MCF 10A (cell line): Measurements from ENCODE around the gene GNG2. TPM values are rescaled to one million over a fixed set of nuclear protein-coding genes. Genes with fewer than 3 reads are reported as not detected.
"Not testable (repeated sequence)": the region's sequence is repeated elsewhere in the genome, so short reads cannot be mapped to it uniquely, and the experiment has no call there.

Source experiments
- BruUV-seq: library from RNA; stranded (reverse); fragments of 400-500 nt; replicated peaks from 2 replicates; lab custom pipeline; 2021; lab: Mats Ljungman, UMichigan
- CTCF ChIA-PET: fragments of 300-600 bp; sonication (Branson Sonifier 250); formaldehyde crosslinking; extraction: SDS; loops from one replicate; lab custom pipeline; 2021; ENCODE audit warnings: antibody characterized with exemption, inconsistent platforms; lab: Yijun Ruan, JAX
- POLR2A ChIA-PET: fragments of 300-600, 350-650 bp; sonication (Branson Sonifier 250); formaldehyde crosslinking; extraction: SDS; loops from one replicate; lab custom pipeline; 2020; ENCODE audit warnings: antibody characterized with exemption, inconsistent platforms; lab: Yijun Ruan, JAX
- DNase-seq: peaks from one replicate; pipeline ENCODE4 v3.0.0-alpha.2; 2018; ENCODE audit not compliant: unreplicated experiment
- H3K27ac Mint-ChIP-seq: one replicate; pipeline ENCODE4 v1.8.0; 2022; ENCODE audit warnings: mild to moderate bottlenecking, low read depth, mixed read lengths; ENCODE audit not compliant: unreplicated experiment
- H3K27me3 Mint-ChIP-seq: one replicate; pipeline ENCODE4 v1.8.0; 2022; ENCODE audit warnings: mixed read lengths; ENCODE audit not compliant: insufficient read depth, unreplicated experiment
- H3K36me3 Mint-ChIP-seq: one replicate; pipeline ENCODE4 v1.8.0; 2022; ENCODE audit warnings: mild to moderate bottlenecking, moderate library complexity, mixed read lengths; ENCODE audit not compliant: insufficient read depth, unreplicated experiment
- H3K4me1 Mint-ChIP-seq: one replicate; pipeline ENCODE4 v1.8.0; 2022; ENCODE audit warnings: mixed read lengths; ENCODE audit not compliant: insufficient read depth, unreplicated experiment
- H3K4me3 Mint-ChIP-seq: one replicate; pipeline ENCODE4 v1.8.0; 2022; ENCODE audit warnings: mild to moderate bottlenecking, moderate library complexity, mixed read lengths; ENCODE audit not compliant: unreplicated experiment
- H3K9me3 Mint-ChIP-seq: one replicate; pipeline ENCODE4 v1.8.0; 2022; ENCODE audit warnings: mixed read lengths; ENCODE audit not compliant: unreplicated experiment
- intact Hi-C: fragments of 100-400 bp; cut with micrococcal nuclease; formaldehyde crosslinking; loops from 2 replicates; pipeline ENCODE4 v1.14.1; 2022
- total RNA-seq: library from RNA; stranded (reverse); gene quantifications from 2 replicates; pipeline ENCODE4 v1.2.3, GENCODE V29; 2022
- TF ChIP-seq, protein P1 (sequence below): fragments of 200-600 bp; IDR thresholded peaks from one replicate; pipeline ENCODE4 v1.8.0; 2022; ENCODE audit warnings: antibody characterized with exemption, mild to moderate bottlenecking; ENCODE audit not compliant: unreplicated experiment

GNG2 gene
- total RNA-seq, 1 experiment from 2014 or later = 0.28 TPM

DNA sequence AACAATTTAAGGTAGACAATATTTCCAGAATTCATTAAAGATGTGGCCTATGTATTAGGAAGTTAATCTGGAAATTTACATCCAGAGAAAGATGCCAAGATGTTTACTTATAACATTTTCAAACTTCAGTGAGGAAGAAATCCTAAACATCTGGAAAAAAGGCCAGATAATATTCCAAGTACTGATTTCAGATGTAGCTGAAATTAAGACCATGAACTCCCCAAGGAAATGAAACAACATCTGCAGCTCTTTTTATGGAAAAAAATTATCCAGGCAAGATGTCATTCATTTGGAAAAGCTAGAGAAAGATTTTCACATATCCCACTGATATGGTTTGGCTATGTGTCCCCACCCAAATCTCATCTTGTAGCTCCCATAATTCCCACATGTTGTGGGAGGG, 35.0 kb downstream of the GNG2 start:
- CTCF ChIA-PET = interaction anchor here (0.6 to 1.0 kb wide), 2 partner anchors 9 to 64 kb away, joined by 3 to 5 read pairs; no protein-coding TSS in a partner anchor
- H3K9me3 Mint-ChIP-seq = no peaks in the 10 kb centered on the region

DNA sequence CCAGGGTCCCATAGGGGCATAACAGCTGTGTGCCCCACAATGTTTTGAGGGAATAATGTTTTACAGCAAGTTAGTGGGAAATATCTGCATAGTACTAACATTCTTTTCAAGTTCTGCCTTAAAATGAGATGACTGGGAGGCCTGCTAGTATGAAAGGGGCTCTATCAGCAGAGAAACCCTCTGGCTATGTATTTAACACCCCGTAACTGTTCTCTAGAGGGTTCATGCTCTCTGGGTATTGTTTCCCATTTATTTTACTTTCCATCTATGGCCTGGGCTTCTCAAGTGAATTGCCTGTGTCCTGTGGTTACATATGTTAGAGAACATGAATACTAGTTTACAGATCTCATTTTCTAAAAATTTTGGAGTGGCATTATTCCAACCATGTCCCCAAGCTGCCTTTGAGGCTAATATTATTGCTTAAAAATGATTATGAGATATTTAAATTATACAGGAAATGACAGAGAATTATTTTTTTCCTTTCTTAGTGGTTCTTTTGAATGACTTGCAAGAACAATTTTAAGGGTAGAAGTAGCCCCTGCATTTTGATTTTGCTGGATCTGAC, 37.5 kb downstream of the GNG2 start:
- Mint-ChIP-seq H3K4me1 (no peaks in the 10 kb centered on the region), H3K27ac (no peak overlapping the region), H3K9me3 (no peaks in the 10 kb centered on the region), H3K27me3 (no peaks in the 10 kb centered on the region), H3K36me3 (no peaks in the 10 kb centered on the region), H3K4me3 (no peak overlapping the region)
- no peak for DNase-seq
- BruUV-seq = no TSS peak
- CTCF ChIA-PET = no interaction called here
- intact Hi-C loops = no loop called here
- POLR2A ChIA-PET = no interaction called here
- TF ChIP-seq, protein P1, sequence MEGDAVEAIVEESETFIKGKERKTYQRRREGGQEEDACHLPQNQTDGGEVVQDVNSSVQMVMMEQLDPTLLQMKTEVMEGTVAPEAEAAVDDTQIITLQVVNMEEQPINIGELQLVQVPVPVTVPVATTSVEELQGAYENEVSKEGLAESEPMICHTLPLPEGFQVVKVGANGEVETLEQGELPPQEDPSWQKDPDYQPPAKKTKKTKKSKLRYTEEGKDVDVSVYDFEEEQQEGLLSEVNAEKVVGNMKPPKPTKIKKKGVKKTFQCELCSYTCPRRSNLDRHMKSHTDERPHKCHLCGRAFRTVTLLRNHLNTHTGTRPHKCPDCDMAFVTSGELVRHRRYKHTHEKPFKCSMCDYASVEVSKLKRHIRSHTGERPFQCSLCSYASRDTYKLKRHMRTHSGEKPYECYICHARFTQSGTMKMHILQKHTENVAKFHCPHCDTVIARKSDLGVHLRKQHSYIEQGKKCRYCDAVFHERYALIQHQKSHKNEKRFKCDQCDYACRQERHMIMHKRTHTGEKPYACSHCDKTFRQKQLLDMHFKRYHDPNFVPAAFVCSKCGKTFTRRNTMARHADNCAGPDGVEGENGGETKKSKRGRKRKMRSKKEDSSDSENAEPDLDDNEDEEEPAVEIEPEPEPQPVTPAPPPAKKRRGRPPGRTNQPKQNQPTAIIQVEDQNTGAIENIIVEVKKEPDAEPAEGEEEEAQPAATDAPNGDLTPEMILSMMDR = no peak

More for the DNA sequence above, 35.0 kb downstream of the GNG2 start:
- intact Hi-C loops = no loop called here
- TF ChIP-seq, protein P1 = no peak
- POLR2A ChIA-PET = interaction anchor here (0.7 to 3.0 kb wide), 3 partner anchors 9 to 464 kb away, joined by 3 to 7 read pairs (median 3); no protein-coding TSS in a partner anchor
- Mint-ChIP-seq H3K27ac (no peak overlapping the region), H3K27me3 (no peaks in the 10 kb centered on the region), H3K4me1 (no peaks in the 10 kb centered on the region), H3K4me3 (no peak overlapping the region), H3K36me3 (no peaks in the 10 kb centered on the region)
- BruUV-seq = no TSS peak
- no peak for DNase-seq

DNA sequence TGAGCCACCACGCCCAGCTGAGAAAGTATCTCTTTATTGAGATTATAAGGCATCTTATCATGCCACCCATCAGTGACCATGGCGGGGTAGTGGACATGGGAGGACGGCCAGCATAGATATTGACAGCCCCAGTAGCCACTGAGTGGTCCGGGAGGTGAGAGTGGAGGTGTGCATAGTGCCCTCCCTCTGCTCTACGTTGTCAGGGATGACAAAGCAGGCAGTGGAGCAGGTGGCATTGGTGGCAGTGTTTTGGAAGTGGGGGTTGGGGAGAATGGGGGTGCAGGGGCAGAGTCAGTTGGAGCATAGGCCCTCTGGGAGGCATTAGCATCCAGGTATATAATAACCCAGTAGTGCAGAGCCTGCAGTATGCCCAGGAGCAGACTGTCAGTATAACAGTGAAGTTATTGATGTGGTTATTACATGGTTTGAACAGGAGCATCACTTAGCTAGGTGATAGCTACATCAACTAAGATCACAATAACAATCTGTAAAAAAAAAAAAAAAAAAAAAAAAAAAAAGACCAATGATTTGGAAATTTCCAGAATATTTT, 41.1 kb downstream of the GNG2 start:
- intact Hi-C loops = no loop called here
- TF ChIP-seq, protein P1 = no peak
- no peaks in the 10 kb centered on the region for H3K36me3 Mint-ChIP-seq
- no peak overlapping the region for H3K4me3 Mint-ChIP-seq
- CTCF ChIA-PET = no interaction called here
- no peaks in the 10 kb centered on the region for H3K9me3 Mint-ChIP-seq
- no TSS peak for BruUV-seq
- H3K27ac Mint-ChIP-seq = no peak overlapping the region
- DNase-seq = no peak
- H3K4me1 Mint-ChIP-seq = peaks cover 8% of the 10 kb centered on the region
- POLR2A ChIA-PET = no interaction called here
- no peaks in the 10 kb centered on the region for H3K27me3 Mint-ChIP-seq

DNA sequence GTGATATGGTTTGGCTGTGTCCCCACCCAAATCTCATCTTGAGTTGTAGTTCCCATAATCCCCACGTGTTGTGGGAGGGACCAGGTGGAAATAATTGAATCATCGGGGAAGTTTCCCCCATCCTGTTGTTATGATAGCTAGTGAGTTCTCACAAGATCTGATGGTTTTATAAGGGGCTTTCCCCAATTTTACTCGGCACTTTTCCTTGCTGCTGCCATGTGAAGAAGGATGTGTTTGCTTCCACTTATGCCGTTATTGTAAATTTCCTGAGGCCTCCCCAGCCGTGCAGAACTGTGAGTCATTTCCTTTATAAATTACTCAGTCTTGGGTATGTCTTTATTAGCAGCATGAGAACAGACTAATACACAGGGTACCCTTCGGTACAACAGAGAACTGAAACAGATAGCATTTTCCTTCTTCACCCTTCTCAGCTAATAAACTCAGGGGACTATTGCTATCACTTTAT, 45.3 kb downstream of the GNG2 start:
- H3K27me3 Mint-ChIP-seq, H3K9me3 Mint-ChIP-seq, H3K36me3 Mint-ChIP-seq, H3K4me1 Mint-ChIP-seq, intact Hi-C loops, BruUV-seq: not testable (repeated sequence)
- POLR2A ChIA-PET = interaction anchor here (1.1 to 1.2 kb wide), 2 partner anchors 9 to 12 kb away, joined by 4 to 7 read pairs; no protein-coding TSS in a partner anchor
- peak overlapping the region; percentile 52 for H3K4me3 Mint-ChIP-seq
- CTCF ChIA-PET = interaction anchor here (0.7 to 0.9 kb wide), 2 partner anchors 10 to 73 kb away, joined by 3 to 7 read pairs; no protein-coding TSS in a partner anchor
- DNase-seq = peak; percentile 77
- H3K27ac Mint-ChIP-seq = peak overlapping the region; percentile 73
